Smooth muscle cell (in vitro differentiated cells): ENCODE data around the gene BCAS1. TPM values are rescaled to one million over a fixed set of nuclear protein-coding genes. Genes with fewer than 3 reads are reported as not detected.

Experiments used
- DNase-seq: peaks from one replicate; lab custom pipeline; 2025; ENCODE audit not compliant: unreplicated experiment; lab: John Stamatoyannopoulos, UW
- H2AFZ ChIP-seq: fragments of 200-600 bp; sonication (generic); 2 replicates; pipeline ENCODE4 v1.6.0; 2016; ENCODE audit warnings: antibody characterized with exemption, low read depth, mild to moderate bottlenecking
- H3F3A ChIP-seq: fragments of 200-600 bp; sonication (generic); 2 replicates; pipeline ENCODE4 v1.6.0; 2017; ENCODE audit warnings: antibody characterized with exemption, low read depth
- H3K27ac ChIP-seq: fragments of 200-600 bp; sonication (generic); 2 replicates; pipeline ENCODE4 v1.5.1; 2016; ENCODE audit warnings: low read depth, mild to moderate bottlenecking
- H3K27me3 ChIP-seq: fragments of 200-600 bp; sonication (generic); 2 replicates; pipeline ENCODE4 v1.6.1; 2016; ENCODE audit warnings: low read depth, mild to moderate bottlenecking
- H3K36me3 ChIP-seq: fragments of 200-600 bp; sonication (generic); 2 replicates; pipeline ENCODE4 v1.5.1; 2016; ENCODE audit warnings: low read depth
- H3K4me1 ChIP-seq: fragments of 200-600 bp; sonication (generic); 2 replicates; pipeline ENCODE4 v1.5.1; 2016; ENCODE audit warnings: low read depth
- H3K4me2 ChIP-seq: fragments of 200-600 bp; sonication (generic); 2 replicates; pipeline ENCODE4 v1.6.0; 2016; ENCODE audit warnings: mild to moderate bottlenecking
- H3K4me3 ChIP-seq: fragments of 200-600 bp; sonication (generic); 2 replicates; pipeline ENCODE4 v1.5.1; 2016; ENCODE audit warnings: mild to moderate bottlenecking
- H3K79me2 ChIP-seq: fragments of 200-600 bp; sonication (generic); 2 replicates; pipeline ENCODE4 v1.6.0; 2016; ENCODE audit warnings: low read depth, mild to moderate bottlenecking
- H3K9ac ChIP-seq: fragments of 200-600 bp; sonication (generic); 2 replicates; pipeline ENCODE4 v1.6.0; 2016; ENCODE audit warnings: low read depth
- H3K9me3 ChIP-seq: fragments of 200-600 bp; sonication (generic); replicated peaks from 2 replicates; pipeline ENCODE4 v1.5.1; 2016; ENCODE audit warnings: low read depth
- H4K20me1 ChIP-seq: fragments of 200-600 bp; sonication (generic); 2 replicates; pipeline ENCODE4 v1.6.0; 2016; ENCODE audit warnings: low read depth
- WGBS: methylation state at CpG from one replicate; pipeline ENCODE4 v1.1.7; 2016; ENCODE audit warnings: low lambda C conversion rate; 5-methylcytosine and 5-hydroxymethylcytosine counted together
- polyA plus RNA-seq: library from polyadenylated mRNA; unstranded; fragments of >200 nt; fragmentation: Nextera tagmentation; extraction: Ambion mirVana; gene quantifications from 2 replicates; pipeline ENCODE4 v1.2.1, GENCODE V29; 2016
- total RNA-seq: library from RNA; depleted of rRNA; stranded (reverse); fragments of >200 nt; gene quantifications from 2 replicates; pipeline ENCODE4 v1.2.3, GENCODE V29; 2014
- TF ChIP-seq, protein P1 (sequence below): fragments of 200-600 bp; sonication (generic); IDR thresholded peaks from 2 replicates; pipeline ENCODE4 v1.5.1; 2017; ENCODE audit warnings: borderline replicate concordance, mild to moderate bottlenecking, antibody characterized with exemption; ENCODE audit not compliant: insufficient read depth, poor library complexity, severe bottlenecking

Gene BCAS1
- total and polyA plus RNA-seq, 2 experiments from 2014 or later: 0.09 to 0.15 TPM

DNA sequence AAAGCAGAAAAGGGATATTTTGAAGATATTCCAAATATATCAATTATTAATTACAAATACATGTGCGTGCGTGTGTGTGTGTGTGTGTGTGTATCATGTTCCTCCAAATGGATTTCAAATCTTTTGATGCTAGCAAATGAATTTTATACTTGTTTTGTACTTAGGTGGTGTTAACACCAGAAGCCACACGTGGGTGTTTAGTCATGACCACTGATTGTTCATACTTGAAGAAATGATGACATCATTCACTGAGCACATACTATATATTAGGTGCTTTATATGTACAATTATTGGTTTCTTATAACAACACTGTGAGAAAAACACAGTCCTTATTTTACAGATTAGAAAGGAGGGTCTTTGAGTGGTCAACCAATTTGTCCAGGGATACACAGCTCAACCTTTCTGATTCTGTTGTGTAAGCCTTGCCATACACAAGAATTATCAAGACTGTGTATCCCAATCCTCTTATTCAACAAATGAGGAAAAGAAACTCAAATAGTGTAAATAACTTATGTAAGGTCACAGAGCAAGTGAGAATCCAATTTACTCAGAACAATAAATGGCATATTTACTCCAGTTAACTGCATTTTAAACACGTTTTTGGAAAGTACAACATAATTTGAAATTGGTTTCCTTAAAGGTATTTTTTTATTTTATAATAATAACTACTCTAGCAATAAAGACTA, 88.5 kb downstream of the BCAS1 start:
- H3F3A ChIP-seq: no peaks in the 10 kb centered on the region
- WGBS: 77% methylated on average over 4 of the region's 4 CpGs
- no peak for DNase-seq
- H3K36me3 ChIP-seq: no peaks in the 10 kb centered on the region
- H3K4me1 ChIP-seq: no peaks in the 10 kb centered on the region
- TF ChIP-seq, protein P1, sequence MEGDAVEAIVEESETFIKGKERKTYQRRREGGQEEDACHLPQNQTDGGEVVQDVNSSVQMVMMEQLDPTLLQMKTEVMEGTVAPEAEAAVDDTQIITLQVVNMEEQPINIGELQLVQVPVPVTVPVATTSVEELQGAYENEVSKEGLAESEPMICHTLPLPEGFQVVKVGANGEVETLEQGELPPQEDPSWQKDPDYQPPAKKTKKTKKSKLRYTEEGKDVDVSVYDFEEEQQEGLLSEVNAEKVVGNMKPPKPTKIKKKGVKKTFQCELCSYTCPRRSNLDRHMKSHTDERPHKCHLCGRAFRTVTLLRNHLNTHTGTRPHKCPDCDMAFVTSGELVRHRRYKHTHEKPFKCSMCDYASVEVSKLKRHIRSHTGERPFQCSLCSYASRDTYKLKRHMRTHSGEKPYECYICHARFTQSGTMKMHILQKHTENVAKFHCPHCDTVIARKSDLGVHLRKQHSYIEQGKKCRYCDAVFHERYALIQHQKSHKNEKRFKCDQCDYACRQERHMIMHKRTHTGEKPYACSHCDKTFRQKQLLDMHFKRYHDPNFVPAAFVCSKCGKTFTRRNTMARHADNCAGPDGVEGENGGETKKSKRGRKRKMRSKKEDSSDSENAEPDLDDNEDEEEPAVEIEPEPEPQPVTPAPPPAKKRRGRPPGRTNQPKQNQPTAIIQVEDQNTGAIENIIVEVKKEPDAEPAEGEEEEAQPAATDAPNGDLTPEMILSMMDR: no peak
- H3K27ac ChIP-seq: no peak overlapping the region
- no peaks in the 10 kb centered on the region for H4K20me1 ChIP-seq
- no peaks in the 10 kb centered on the region for H3K79me2 ChIP-seq
- no peak overlapping the region for H2AFZ ChIP-seq
- no peaks in the 10 kb centered on the region for H3K27me3 ChIP-seq
- H3K4me3 ChIP-seq: no peak overlapping the region
- no peak overlapping the region for H3K9ac ChIP-seq
- H3K4me2 ChIP-seq: no peak overlapping the region
- no peaks in the 10 kb centered on the region for H3K9me3 ChIP-seq

DNA sequence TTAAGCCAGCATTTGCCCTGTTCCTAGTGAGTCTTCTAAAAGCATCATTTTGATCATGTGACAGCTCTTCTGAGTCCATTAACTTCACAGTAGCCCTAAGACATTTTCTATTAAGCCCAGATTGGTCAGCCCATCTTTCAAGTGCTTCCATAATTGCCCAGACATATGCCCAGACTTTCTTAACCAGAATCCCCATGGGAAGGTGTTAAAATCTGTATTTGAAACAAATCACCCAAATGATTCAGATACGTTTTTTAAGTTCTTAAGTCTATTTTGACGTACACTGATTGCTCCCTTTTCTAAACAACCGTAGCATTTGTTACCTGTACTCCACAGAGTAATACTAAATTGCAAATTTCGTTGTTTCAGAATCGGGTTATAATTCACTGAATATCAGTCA, 89.3 kb downstream of the BCAS1 start:
- no peak for DNase-seq
- H3K9me3 ChIP-seq: no peaks in the 10 kb centered on the region
- 94% methylated on average over 5 of the region's 5 CpGs for WGBS

DNA sequence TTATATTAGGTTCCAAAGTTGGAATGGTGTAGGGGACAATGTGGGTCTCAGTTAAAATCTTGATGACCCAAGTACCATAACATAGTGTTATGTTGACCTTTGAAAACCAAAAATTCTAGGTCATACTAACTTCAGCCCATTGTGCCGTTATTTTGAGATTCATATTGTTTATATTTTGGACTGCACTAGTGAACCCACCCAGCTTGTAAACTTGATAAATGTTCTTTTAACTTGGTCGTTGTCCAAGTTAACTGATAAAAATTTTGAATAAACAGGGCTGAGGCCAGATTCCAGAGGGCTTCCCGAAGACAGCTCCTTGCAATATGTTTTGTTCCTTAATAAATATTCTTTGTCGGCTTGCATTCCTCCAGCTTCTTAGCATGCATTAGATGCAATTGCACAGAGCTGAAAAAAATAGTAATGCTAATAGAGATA, 90.3 kb downstream of the BCAS1 start:
- TF ChIP-seq, protein P1: no peak
- no peaks in the 10 kb centered on the region for H3K36me3 ChIP-seq
- H3K4me1 ChIP-seq: no peaks in the 10 kb centered on the region
- no peaks in the 10 kb centered on the region for H3K27me3 ChIP-seq
- no peak overlapping the region for H3K4me2 ChIP-seq
- no peaks in the 10 kb centered on the region for H3F3A ChIP-seq
- DNase-seq: no peak
- 46% methylated on average over 4 of the region's 4 CpGs for WGBS
- H2AFZ ChIP-seq: no peak overlapping the region
- H3K27ac ChIP-seq: no peak overlapping the region
- no peak overlapping the region for H3K9ac ChIP-seq
- H3K79me2 ChIP-seq: no peaks in the 10 kb centered on the region
- H3K9me3 ChIP-seq: no peaks in the 10 kb centered on the region
- no peaks in the 10 kb centered on the region for H4K20me1 ChIP-seq
- H3K4me3 ChIP-seq: no peak overlapping the region

More for the DNA sequence above, 89.3 kb downstream of the BCAS1 start:
- Histone ChIP-seq H3K27me3 (no peaks in the 10 kb centered on the region), H3F3A (no peaks in the 10 kb centered on the region), H3K4me1 (no peaks in the 10 kb centered on the region), H3K79me2 (no peaks in the 10 kb centered on the region), H3K9ac (no peak overlapping the region), H3K4me3 (no peak overlapping the region), H3K36me3 (no peaks in the 10 kb centered on the region), H3K4me2 (no peak overlapping the region), H4K20me1 (no peaks in the 10 kb centered on the region), H2AFZ (no peak overlapping the region), H3K27ac (no peak overlapping the region)
- TF ChIP-seq, protein P1: no peak

DNA sequence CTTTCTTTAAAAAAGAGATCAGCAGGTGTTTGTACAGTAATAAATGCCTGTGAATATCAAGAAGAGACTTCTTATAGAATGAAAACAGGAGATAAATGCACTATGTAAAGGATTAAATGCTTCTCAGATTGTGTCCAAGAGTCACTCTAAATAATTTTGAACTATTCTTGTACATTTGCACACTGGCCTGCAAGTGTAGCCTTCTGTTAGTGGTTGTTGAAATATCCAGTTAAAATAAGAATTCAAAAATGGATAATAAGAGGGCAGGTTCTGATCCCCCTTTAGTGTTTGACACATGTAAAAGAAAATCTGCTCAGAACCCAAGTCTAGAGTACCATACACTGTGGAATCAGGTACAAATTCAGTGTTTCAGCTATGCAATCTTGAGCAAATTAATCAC, 91.9 kb downstream of the BCAS1 start:
- TF ChIP-seq, protein P1: no peak
- H3K36me3 ChIP-seq: no peaks in the 10 kb centered on the region
- no peaks in the 10 kb centered on the region for H3K79me2 ChIP-seq
- no peaks in the 10 kb centered on the region for H3K9me3 ChIP-seq
- H3K4me3 ChIP-seq: no peak overlapping the region
- no peak overlapping the region for H2AFZ ChIP-seq
- no peak overlapping the region for H3K9ac ChIP-seq
- H3K4me2 ChIP-seq: no peak overlapping the region
- H3K4me1 ChIP-seq: no peaks in the 10 kb centered on the region
- DNase-seq: no peak
- H4K20me1 ChIP-seq: no peaks in the 10 kb centered on the region
- H3F3A ChIP-seq: no peaks in the 10 kb centered on the region
- H3K27ac ChIP-seq: no peak overlapping the region
- no peaks in the 10 kb centered on the region for H3K27me3 ChIP-seq
